Adipocyte (in vitro differentiated cells): ENCODE data around the gene OR2V1.
"Not testable (repeated sequence)": the region's sequence is repeated elsewhere in the genome, so short reads cannot be mapped to it uniquely, and the experiment has no call there.

Experiments
- DNase-seq: peaks from one replicate; pipeline ENCODE4 v3.0.0-alpha.2; 2015; ENCODE audit warnings: low read depth
- H3K27me3 ChIP-seq: replicated peaks from 2 replicates; pipeline ENCODE4 v1.7.0; 2013; ENCODE audit warnings: mild to moderate bottlenecking, low read length, moderate library complexity; ENCODE audit not compliant: control insufficient read depth, insufficient read depth
- H3K36me3 ChIP-seq: 2 replicates; pipeline ENCODE4 v1.7.0; 2013; ENCODE audit warnings: low read length, mild to moderate bottlenecking, moderate library complexity; ENCODE audit not compliant: control insufficient read depth, insufficient read depth, severe bottlenecking
- H3K4me1 ChIP-seq: 2 replicates; pipeline ENCODE4 v1.7.0; 2013; ENCODE audit warnings: mild to moderate bottlenecking, low read length, moderate library complexity; ENCODE audit not compliant: control insufficient read depth, insufficient read depth
- H3K4me3 ChIP-seq: 2 replicates; pipeline ENCODE4 v1.7.0; 2013; ENCODE audit warnings: mild to moderate bottlenecking, low read length, moderate library complexity
- H3K9ac ChIP-seq: 2 replicates; pipeline ENCODE4 v1.7.0; 2013; ENCODE audit warnings: mild to moderate bottlenecking, low read length, moderate library complexity
- H3K9me3 ChIP-seq: 2 replicates; pipeline ENCODE4 v1.7.0; 2013; ENCODE audit warnings: mild to moderate bottlenecking, low read length, moderate library complexity; ENCODE audit not compliant: control insufficient read depth

The OR2V1 gene

GRCh38 chr5:181097759-181098491, 33.0 kb downstream of the OR2V1 start:
- not testable (repeated sequence) for H3K36me3 ChIP-seq, DNase-seq, H3K4me1 ChIP-seq, H3K4me3 ChIP-seq, H3K9ac ChIP-seq, H3K9me3 ChIP-seq
- H3K27me3 ChIP-seq = peaks cover 14% of the 10 kb centered on the region

GRCh38 chr5:181097383-181097753, 33.6 kb downstream of the OR2V1 start:
- not testable (repeated sequence) for H3K9me3 ChIP-seq, H3K4me3 ChIP-seq, DNase-seq, H3K36me3 ChIP-seq, H3K9ac ChIP-seq, H3K4me1 ChIP-seq
- H3K27me3 ChIP-seq = peaks cover 14% of the 10 kb centered on the region

GRCh38 chr5:181096721-181097382, 34.1 kb downstream of the OR2V1 start:
- peaks cover 14% of the 10 kb centered on the region for H3K27me3 ChIP-seq
- H3K4me3 ChIP-seq, H3K9ac ChIP-seq, DNase-seq, H3K9me3 ChIP-seq, H3K36me3 ChIP-seq, H3K4me1 ChIP-seq: not testable (repeated sequence)

GRCh38 chr5:181095162-181095561, 35.8 kb downstream of the OR2V1 start:
- H3K9me3 ChIP-seq, H3K36me3 ChIP-seq, H3K4me3 ChIP-seq, H3K9ac ChIP-seq, H3K4me1 ChIP-seq, DNase-seq: not testable (repeated sequence)
- peaks cover 14% of the 10 kb centered on the region for H3K27me3 ChIP-seq

GRCh38 chr5:181092428-181092827, 38.5 kb downstream of the OR2V1 start:
- H3K27me3 ChIP-seq = peaks cover 2% of the 10 kb centered on the region
- no peaks in the 10 kb centered on the region for H3K36me3 ChIP-seq
- H3K9ac ChIP-seq = no peak overlapping the region
- H3K4me3 ChIP-seq = no peak overlapping the region
- no peak for DNase-seq
- H3K9me3 ChIP-seq = no peaks in the 10 kb centered on the region
- H3K4me1 ChIP-seq = no peaks in the 10 kb centered on the region

GRCh38 chr5:181088289-181088688, 42.7 kb downstream of the OR2V1 start:
- Histone ChIP-seq H3K9ac (no peak overlapping the region), H3K9me3 (no peaks in the 10 kb centered on the region), H3K36me3 (no peaks in the 10 kb centered on the region), H3K4me1 (peaks cover 3% of the 10 kb centered on the region), H3K4me3 (no peak overlapping the region), H3K27me3 (peaks cover 40% of the 10 kb centered on the region)
- peak; percentile 19 for DNase-seq

- no peak for DNase-seq
- Histone ChIP-seq H3K36me3 (no peaks in the 10 kb centered on the region), H3K4me1 (peaks cover 3% of the 10 kb centered on the region), H3K9ac (no peak overlapping the region), H3K4me3 (no peak overlapping the region), H3K9me3 (no peaks in the 10 kb centered on the region), H3K27me3 (peaks cover 47% of the 10 kb centered on the region)
Measured at GRCh38 chr5:181087309-181087708, 43.7 kb downstream of the OR2V1 start.

- Histone ChIP-seq H3K36me3 (no peaks in the 10 kb centered on the region), H3K4me1 (peaks cover 3% of the 10 kb centered on the region), H3K4me3 (no peak overlapping the region), H3K9ac (no peak overlapping the region), H3K9me3 (no peaks in the 10 kb centered on the region), H3K27me3 (peaks cover 47% of the 10 kb centered on the region)
- DNase-seq = no peak
Measured at GRCh38 chr5:181086884-181087205, 44.1 kb downstream of the OR2V1 start.

- no peak overlapping the region for H3K9ac ChIP-seq
- H3K4me3 ChIP-seq = no peak overlapping the region
- peaks cover 52% of the 10 kb centered on the region for H3K27me3 ChIP-seq
- H3K9me3 ChIP-seq = no peaks in the 10 kb centered on the region
- no peak for DNase-seq
- H3K36me3 ChIP-seq = no peaks in the 10 kb centered on the region
- H3K4me1 ChIP-seq = peaks cover 3% of the 10 kb centered on the region
Measured at GRCh38 chr5:181086026-181086883, 44.7 kb downstream of the OR2V1 start.

GRCh38 chr5:181084621-181085195, 46.3 kb downstream of the OR2V1 start:
- H3K27me3 ChIP-seq = peaks cover 57% of the 10 kb centered on the region
- no peak for DNase-seq

GRCh38 chr5:181081989-181082388, 49.0 kb downstream of the OR2V1 start:
- DNase-seq = no peak
- H3K36me3 ChIP-seq = no peaks in the 10 kb centered on the region
- no peak overlapping the region for H3K4me3 ChIP-seq
- peaks cover 50% of the 10 kb centered on the region for H3K27me3 ChIP-seq
- H3K9me3 ChIP-seq = peaks cover 9% of the 10 kb centered on the region
- no peak overlapping the region for H3K9ac ChIP-seq
- peaks cover 3% of the 10 kb centered on the region for H3K4me1 ChIP-seq

More at GRCh38 chr5:181084621-181085195, 46.3 kb downstream of the OR2V1 start:
- no peaks in the 10 kb centered on the region for H3K36me3 ChIP-seq
- peaks cover 3% of the 10 kb centered on the region for H3K4me1 ChIP-seq
- H3K4me3 ChIP-seq = no peak overlapping the region
- no peak overlapping the region for H3K9ac ChIP-seq
- H3K9me3 ChIP-seq = no peaks in the 10 kb centered on the region
